SK-N-SH treated with all-trans-retinoic acid at 6 μM for 48 hours (cell line): ENCODE results near the gene TXLNB.

ENCODE experiments used
- PATZ1 ChIP-seq: fragments of 250-450 bp; sonication (Bioruptor Pico); IDR thresholded peaks from 2 replicates; pipeline ENCODE4 v1.8.0; 2020; ENCODE audit warnings: mild to moderate bottlenecking, moderate library complexity, borderline replicate concordance
- ZC3H10 ChIP-seq: fragments of 250-450 bp; sonication (Bioruptor Pico); IDR thresholded peaks from 2 replicates; pipeline ENCODE4 v1.5.1; 2021; ENCODE audit warnings: mild to moderate bottlenecking, moderate library complexity

- no peak for TF ChIP-seq ZC3H10 (CRISPR knock-in tag)
- no peak for TF ChIP-seq PATZ1 (CRISPR knock-in tag)
Measured at GRCh38 chr6:139262519-139263300, 29.1 kb downstream of the TXLNB start.
